NB4 (cell line): ENCODE results near the gene STK10.

Experiments
- DNase-seq: peaks from one replicate; pipeline ENCODE4 v3.0.0; 2010; ENCODE audit warnings: low read depth
- H3K4me3 ChIP-seq: one replicate; pipeline ENCODE4 v1.5.1; 2011; ENCODE audit warnings: mild to moderate bottlenecking, low read depth, low read length, moderate library complexity
- CTCF ChIP-seq: IDR thresholded peaks from one replicate; pipeline ENCODE4 v1.5.1; 2012; ENCODE audit warnings: low read depth, low read length
- MAX ChIP-seq: IDR thresholded peaks from 2 replicates; pipeline ENCODE4 v1.6.1; 2011; ENCODE audit warnings: low read depth, low read length
- MYC ChIP-seq: IDR thresholded peaks from 2 replicates; pipeline ENCODE4 v1.6.1; 2011; ENCODE audit warnings: low read depth, low read length
- POLR2A ChIP-seq: IDR thresholded peaks from 2 replicates; pipeline ENCODE4 v1.6.1; 2011; ENCODE audit warnings: mild to moderate bottlenecking; ENCODE audit not compliant: insufficient read length; ENCODE audit errors: extremely low read depth

STK10 gene

GRCh38 chr5:172193872-172194271 is 5.8 kb upstream of the STK10 start, which contains the start of gene EFCAB9:
Gene EFCAB9 (plus strand): TSS chr5:172194172. CDS start chr5:172194173, 1 bp downstream.
- H3K4me3 ChIP-seq, result no peak within 1 kb of the TSS
- DNase-seq, result no peak
- no peak for TF ChIP-seq MAX
- TF ChIP-seq CTCF, result no peak
- TF ChIP-seq POLR2A, result no peak
- no peak for TF ChIP-seq MYC

- H3K4me3 ChIP-seq, result peak overlapping the region; percentile 66
- TF ChIP-seq MYC, result no peak
- TF ChIP-seq MAX, result no peak
- no peak for TF ChIP-seq CTCF
- TF ChIP-seq POLR2A, result no peak
- no peak for DNase-seq
Measured at GRCh38 chr5:172189693-172190296, 1.8 kb upstream of the STK10 start.

- H3K4me3 ChIP-seq, result peak overlapping the region; percentile 66
- no peak for DNase-seq
- TF ChIP-seq MAX, result no peak; the same call in 1 of the 2 replicates
- TF ChIP-seq MYC, result no peak
Measured at GRCh38 chr5:172188893-172189692, 1.1 kb upstream of the STK10 start.

GRCh38 chr5:172187118-172188032 is 649 bp downstream of the STK10 start:
- TF ChIP-seq MAX (peak; percentile 31; the same call in 1 of the 2 replicates), CTCF (no peak)
- DNase-seq, result peak; percentile 84

GRCh38 chr5:172186114-172186695 is 1.8 kb downstream of the STK10 start:
- TF ChIP-seq MYC (no peak), POLR2A (no peak), CTCF (no peak), MAX (no peak)
- no peak for DNase-seq
- H3K4me3 ChIP-seq, result peak overlapping the region; percentile 97

More at GRCh38 chr5:172187118-172188032, 649 bp downstream of the STK10 start:
- H3K4me3 ChIP-seq, result peak overlapping the region; percentile 97
